Measurements from ENCODE around the gene SEC31B. TPM values are rescaled to one million over a fixed set of nuclear protein-coding genes. Genes with fewer than 3 reads are reported as not detected.

The SEC31B gene
- total RNA-seq, 1 donor from 2014 or later, result 9.2 TPM

GRCh38 chr10:100565206-100565985 is 45.7 kb upstream of the SEC31B start:
- DNase-seq (ENCODE audit: low spot score in 2 of 2), result no peak
- Histone ChIP-seq H3K27me3 (peaks cover 6% of the 10 kb centered on the region), H3K27ac (no peak overlapping the region), H3K4me3 (no peak overlapping the region), H3K36me3 (no peaks in the 10 kb centered on the region), H3K4me1 (peaks cover 2 to 9% of the 10 kb centered on the region in 2 donors), H3K9me3 (no peaks in the 10 kb centered on the region)
- intact Hi-C loops (cut with DNase I), result no loop called here
- TF ChIP-seq CTCF (IDR thresholded peaks at IDR 0.05), result no peak

- peak in 1 of 2 donors; percentile 66 for DNase-seq (ENCODE audit: low spot score in 2 of 2)
These were observed 42.5 kb upstream of the SEC31B start for GRCh38 chr10:100562008-100562672.

GRCh38 chr10:100561005-100561404 is 41.3 kb upstream of the SEC31B start:
- H3K27me3 ChIP-seq, result peaks cover 6% of the 10 kb centered on the region
- peaks cover 0 to 11% of the 10 kb centered on the region in 2 donors for H3K36me3 ChIP-seq
- no peak for DNase-seq (ENCODE audit: low spot score in 2 of 2)
- peaks cover 2 to 9% of the 10 kb centered on the region in 2 donors for H3K4me1 ChIP-seq
- no peak overlapping the region for H3K27ac ChIP-seq
- no peak for TF ChIP-seq CTCF (IDR thresholded peaks at IDR 0.05)
- no peak overlapping the region for H3K4me3 ChIP-seq
- intact Hi-C loops (cut with DNase I), result no loop called here
- no peaks in the 10 kb centered on the region for H3K9me3 ChIP-seq

More at GRCh38 chr10:100562008-100562672, 42.5 kb upstream of the SEC31B start:
- H3K4me3 ChIP-seq, result peak overlapping the region in 1 of 2 donors; percentile 26
- peak; percentile 24 to 57 (median 55) for TF ChIP-seq CTCF (IDR thresholded peaks at IDR 0.05)
- no peak overlapping the region for H3K27ac ChIP-seq
- peaks cover 0 to 3% of the 10 kb centered on the region in 2 donors for H3K36me3 ChIP-seq
- no peaks in the 10 kb centered on the region for H3K9me3 ChIP-seq
- peaks cover 2 to 9% of the 10 kb centered on the region in 2 donors for H3K4me1 ChIP-seq
- intact Hi-C loops (cut with DNase I), result no loop called here
- H3K27me3 ChIP-seq, result peaks cover 6% of the 10 kb centered on the region

- no peak for TF ChIP-seq CTCF (IDR thresholded peaks at IDR 0.05)
- peaks cover 0 to 16% of the 10 kb centered on the region in 2 donors for H3K36me3 ChIP-seq
- H3K27me3 ChIP-seq, result peaks cover 6% of the 10 kb centered on the region
- no peak overlapping the region for H3K4me3 ChIP-seq
- no peak for DNase-seq (ENCODE audit: low spot score in 2 of 2)
- H3K4me1 ChIP-seq, result peaks cover 2 to 9% of the 10 kb centered on the region in 2 donors
- intact Hi-C loops (cut with DNase I), result no loop called here
- no peak overlapping the region for H3K27ac ChIP-seq
- no peaks in the 10 kb centered on the region for H3K9me3 ChIP-seq
These were observed 40.6 kb upstream of the SEC31B start for GRCh38 chr10:100560248-100560647.

- H3K27ac ChIP-seq, result no peak overlapping the region
- TF ChIP-seq CTCF (IDR thresholded peaks at IDR 0.05), result no peak
- intact Hi-C loops (cut with DNase I), result no loop called here
- no peak for DNase-seq (ENCODE audit: low spot score in 2 of 2)
- H3K4me3 ChIP-seq, result no peak overlapping the region
- no peaks in the 10 kb centered on the region for H3K4me1 ChIP-seq
- no peaks in the 10 kb centered on the region for H3K27me3 ChIP-seq
- peaks cover 0 to 27% of the 10 kb centered on the region in 2 donors for H3K36me3 ChIP-seq
- H3K9me3 ChIP-seq, result no peaks in the 10 kb centered on the region
These were observed 35.2 kb upstream of the SEC31B start for GRCh38 chr10:100554902-100555301.
